WERI-Rb-1 (cell line): ENCODE measurements around the gene CFAP299.
A peak's percentile ranks its signal among the peaks of the same experiment; 100 is the strongest.

Source experiments
- DNase-seq: peaks from one replicate; pipeline ENCODE4 v3.0.0-alpha.2; 2020
- H3K27ac ChIP-seq: fragments of 250-450 bp; sonication (Bioruptor Pico); 2 replicates; pipeline ENCODE4 v1.5.1; 2020; ENCODE audit warnings: mild to moderate bottlenecking, moderate library complexity
- H3K27me3 ChIP-seq: fragments of 250-450 bp; sonication (Bioruptor Pico); 2 replicates; pipeline ENCODE4 v1.5.1; 2021; ENCODE audit warnings: mild to moderate bottlenecking, low read depth, moderate library complexity; ENCODE audit not compliant: insufficient read depth, severe bottlenecking
- H3K36me3 ChIP-seq: fragments of 250-450 bp; sonication (Bioruptor Pico); 2 replicates; pipeline ENCODE4 v1.5.1; 2020; ENCODE audit warnings: mild to moderate bottlenecking, moderate library complexity
- H3K4me3 ChIP-seq: 2 replicates; pipeline ENCODE4 v1.5.1; 2011; ENCODE audit warnings: low read depth, mild to moderate bottlenecking, control low read depth, low read length
- H3K9me3 ChIP-seq: fragments of 250-450 bp; sonication (Bioruptor Pico); 2 replicates; pipeline ENCODE4 v1.5.1; 2021; ENCODE audit warnings: mild to moderate bottlenecking, moderate library complexity; ENCODE audit not compliant: severe bottlenecking
- TF ChIP-seq, protein P1 (sequence below): IDR thresholded peaks from 2 replicates; pipeline ENCODE4 v1.5.1; 2011; ENCODE audit warnings: low read depth, mild to moderate bottlenecking, control low read depth, inconsistent platforms, low read length

Gene CFAP299

DNA sequence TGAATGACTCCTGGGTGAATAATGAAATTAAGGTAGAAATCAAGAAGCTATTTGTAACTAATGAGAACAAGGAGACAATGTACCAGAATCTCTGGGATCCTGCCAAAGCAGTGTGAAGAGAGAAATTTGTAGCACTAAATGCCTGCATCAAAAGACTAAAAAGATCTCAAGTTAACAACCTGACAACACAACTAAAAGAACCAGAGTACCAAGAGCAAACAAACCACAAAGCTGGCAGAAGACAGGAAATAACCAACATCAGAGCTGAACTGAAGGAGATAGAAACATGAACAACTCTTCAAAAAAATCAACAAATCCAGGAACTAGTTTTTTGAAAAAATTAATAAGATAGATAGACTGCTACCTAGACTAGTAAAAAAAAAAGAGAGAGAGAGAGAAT, 8.4 kb downstream of the CFAP299 start:
- H3K9me3 ChIP-seq: no peaks in the 10 kb centered on the region
- TF ChIP-seq, protein P1, sequence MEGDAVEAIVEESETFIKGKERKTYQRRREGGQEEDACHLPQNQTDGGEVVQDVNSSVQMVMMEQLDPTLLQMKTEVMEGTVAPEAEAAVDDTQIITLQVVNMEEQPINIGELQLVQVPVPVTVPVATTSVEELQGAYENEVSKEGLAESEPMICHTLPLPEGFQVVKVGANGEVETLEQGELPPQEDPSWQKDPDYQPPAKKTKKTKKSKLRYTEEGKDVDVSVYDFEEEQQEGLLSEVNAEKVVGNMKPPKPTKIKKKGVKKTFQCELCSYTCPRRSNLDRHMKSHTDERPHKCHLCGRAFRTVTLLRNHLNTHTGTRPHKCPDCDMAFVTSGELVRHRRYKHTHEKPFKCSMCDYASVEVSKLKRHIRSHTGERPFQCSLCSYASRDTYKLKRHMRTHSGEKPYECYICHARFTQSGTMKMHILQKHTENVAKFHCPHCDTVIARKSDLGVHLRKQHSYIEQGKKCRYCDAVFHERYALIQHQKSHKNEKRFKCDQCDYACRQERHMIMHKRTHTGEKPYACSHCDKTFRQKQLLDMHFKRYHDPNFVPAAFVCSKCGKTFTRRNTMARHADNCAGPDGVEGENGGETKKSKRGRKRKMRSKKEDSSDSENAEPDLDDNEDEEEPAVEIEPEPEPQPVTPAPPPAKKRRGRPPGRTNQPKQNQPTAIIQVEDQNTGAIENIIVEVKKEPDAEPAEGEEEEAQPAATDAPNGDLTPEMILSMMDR: no peak

DNA sequence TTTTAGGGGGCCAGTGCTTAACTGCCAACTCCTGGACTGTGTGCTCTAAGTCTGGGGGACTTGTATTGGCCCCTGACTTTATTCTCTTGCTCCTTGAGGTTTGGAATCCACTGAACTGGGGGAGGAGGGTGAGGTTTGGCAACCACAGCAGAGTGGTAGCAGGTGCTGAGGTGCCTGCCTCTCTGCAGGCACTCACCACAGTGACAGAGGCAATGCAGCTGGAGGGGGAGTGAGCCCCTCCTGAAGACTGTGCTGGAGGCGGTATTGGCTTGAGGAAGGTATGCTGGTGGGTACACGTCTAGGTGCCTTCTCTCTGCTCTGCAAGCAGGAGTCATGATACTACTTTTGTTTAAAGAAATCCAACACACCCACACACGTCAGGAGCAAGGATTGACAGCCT, 24.6 kb downstream of the CFAP299 start:
- Histone ChIP-seq H3K36me3 (no peaks in the 10 kb centered on the region), H3K27me3 (peaks cover 3% of the 10 kb centered on the region), H3K9me3 (no peaks in the 10 kb centered on the region), H3K27ac (no peak overlapping the region), H3K4me3 (no peak overlapping the region)
- no peak for DNase-seq
- TF ChIP-seq, protein P1: no peak

More for the DNA sequence above, 8.4 kb downstream of the CFAP299 start:
- no peak overlapping the region for H3K27ac ChIP-seq
- no peak overlapping the region for H3K4me3 ChIP-seq
- no peaks in the 10 kb centered on the region for H3K36me3 ChIP-seq
- DNase-seq: no peak
- no peaks in the 10 kb centered on the region for H3K27me3 ChIP-seq

DNA sequence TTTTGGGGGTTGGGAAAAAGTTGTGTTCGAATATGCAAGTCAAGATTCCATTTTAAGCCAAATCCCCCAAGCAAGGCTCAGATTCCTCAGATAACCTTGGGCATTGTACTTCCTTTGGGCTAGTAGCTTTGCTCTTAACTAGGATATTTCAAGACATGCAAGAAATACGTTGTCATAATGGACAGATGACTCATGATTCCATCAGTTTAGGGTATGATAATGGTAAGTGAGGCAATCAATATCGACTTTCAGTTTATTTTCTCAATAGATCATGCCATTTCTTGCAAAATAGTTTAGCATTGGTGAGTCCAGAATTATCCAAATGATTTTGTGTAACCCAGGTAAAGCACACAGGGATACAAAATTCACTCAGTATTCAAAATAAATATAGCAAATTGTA, 25.4 kb downstream of the CFAP299 start:
- no peak for DNase-seq
- H3K36me3 ChIP-seq: no peaks in the 10 kb centered on the region
- H3K27me3 ChIP-seq: peaks cover 3% of the 10 kb centered on the region
- TF ChIP-seq, protein P1: no peak
- no peak overlapping the region for H3K27ac ChIP-seq
- H3K4me3 ChIP-seq: no peak overlapping the region
- no peaks in the 10 kb centered on the region for H3K9me3 ChIP-seq

DNA sequence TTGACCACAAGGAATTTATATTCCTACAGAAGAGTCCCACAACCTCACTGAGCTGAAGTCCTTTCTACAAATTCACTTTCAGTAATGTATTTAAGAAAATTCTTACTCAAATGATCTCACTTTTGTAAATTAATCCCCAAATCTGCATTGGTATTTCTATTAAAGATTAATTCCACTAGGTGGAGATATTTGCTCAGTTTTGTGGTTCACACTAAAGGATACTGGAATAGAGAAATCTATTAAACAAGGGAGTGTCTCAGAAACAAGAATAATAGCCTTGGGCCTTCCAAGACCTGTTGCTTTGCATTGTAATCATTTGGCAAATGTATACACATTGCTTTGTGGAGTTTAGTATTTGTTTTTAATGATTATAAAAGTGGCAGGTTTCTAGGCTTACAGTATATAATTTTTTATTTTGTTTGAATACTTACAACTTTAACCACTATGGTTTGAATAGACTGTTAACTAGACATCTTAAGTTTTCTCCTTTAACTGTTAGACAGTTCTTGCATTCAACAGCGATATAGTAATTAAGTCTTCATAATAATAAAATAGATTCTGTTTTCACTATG, 25.9 kb downstream of the CFAP299 start:
- Histone ChIP-seq H3K4me3 (no peak overlapping the region), H3K9me3 (no peaks in the 10 kb centered on the region), H3K36me3 (no peaks in the 10 kb centered on the region), H3K27ac (no peak overlapping the region), H3K27me3 (peaks cover 3% of the 10 kb centered on the region)
- no peak for DNase-seq
- TF ChIP-seq, protein P1: no peak

DNA sequence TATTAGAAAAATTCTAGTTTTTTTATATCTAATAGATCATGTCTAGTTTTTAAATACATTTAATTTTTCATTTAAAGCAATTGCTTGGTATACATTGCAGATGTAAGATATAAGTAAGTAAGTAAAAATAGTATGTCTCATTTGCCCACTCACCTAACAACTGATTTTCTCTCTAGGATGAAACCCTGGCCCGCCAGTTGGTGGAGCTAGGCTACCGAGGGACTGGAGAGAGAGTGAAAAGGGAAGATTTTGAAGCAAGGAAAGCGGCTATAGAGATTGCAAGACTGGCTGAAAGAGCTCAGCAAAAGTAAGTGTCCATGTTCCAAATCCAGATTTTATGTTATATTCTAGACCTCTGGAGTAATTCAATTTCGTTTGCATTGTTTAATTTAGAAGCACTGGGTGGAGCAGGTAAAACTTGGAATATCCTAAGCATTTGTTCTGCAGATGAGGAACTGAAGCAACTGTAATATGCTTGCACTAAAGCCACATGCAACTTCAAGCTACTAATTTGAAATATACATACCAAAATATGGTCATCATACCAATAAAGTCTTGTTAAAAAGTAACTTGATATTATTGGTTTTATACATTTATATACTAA, 27.1 kb downstream of the CFAP299 start:
- no peak overlapping the region for H3K4me3 ChIP-seq
- peaks cover 3% of the 10 kb centered on the region for H3K27me3 ChIP-seq
- H3K36me3 ChIP-seq: no peaks in the 10 kb centered on the region
- TF ChIP-seq, protein P1: peak; percentile 62
- no peak overlapping the region for H3K27ac ChIP-seq
- peak; percentile 60 for DNase-seq
- no peaks in the 10 kb centered on the region for H3K9me3 ChIP-seq

DNA sequence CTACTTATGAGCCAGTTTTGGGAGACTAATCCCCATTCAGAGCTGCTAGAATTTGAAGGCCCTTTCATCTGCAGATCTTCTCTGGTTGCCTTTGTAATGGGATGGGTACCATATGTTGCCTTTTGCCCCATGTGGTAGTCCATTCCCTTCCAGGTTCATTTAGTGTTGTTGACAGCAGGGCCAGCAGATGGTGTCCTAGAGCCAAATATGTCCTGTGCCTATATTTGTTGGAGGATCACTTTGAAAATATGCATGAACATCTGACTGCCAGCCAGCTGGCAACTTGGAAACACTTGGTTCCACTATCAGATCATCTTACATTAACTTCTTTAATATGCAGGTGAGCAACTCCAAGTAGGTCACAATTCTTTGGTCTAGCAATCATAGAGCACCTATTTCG, 30.4 kb downstream of the CFAP299 start:
- peak; percentile 62 for DNase-seq
- TF ChIP-seq, protein P1: peak; percentile 69
- Histone ChIP-seq H3K4me3 (no peak overlapping the region), H3K27ac (no peak overlapping the region), H3K9me3 (no peaks in the 10 kb centered on the region), H3K27me3 (no peaks in the 10 kb centered on the region), H3K36me3 (no peaks in the 10 kb centered on the region)
